ENCODE data around the gene IPO4. TPM values are rescaled to one million over a fixed set of nuclear protein-coding genes. Genes with fewer than 3 reads are reported as not detected.
A peak's percentile ranks its signal among the peaks of the same experiment; 100 is the strongest.

Gene IPO4
- total RNA-seq, 2 donors from 2014 or later: 19.9 to 64.6 TPM

- no peaks in the 10 kb centered on the region for H3K9me3 ChIP-seq
- no peak for TF ChIP-seq CTCF (IDR thresholded peaks at IDR 0.05)
- H3K4me3 ChIP-seq: peak overlapping the region; percentile 95
- H3K27me3 ChIP-seq (replicated peaks; ENCODE audit: insufficient read depth): no peaks in the 10 kb centered on the region
- ATAC-seq (ENCODE audit: insufficient number of reproducible peaks, low FRiP score, low read depth): no peak
- DNase-seq (ENCODE audit: low spot score): no peak
- H3K4me1 ChIP-seq (ENCODE audit: control insufficient read depth in 1 of 2, low read depth in 2 of 2): peaks cover 13 to 31% of the 10 kb centered on the region in 2 donors
- peak overlapping the region; percentile 57 to 84 for H3K27ac ChIP-seq
- H3K36me3 ChIP-seq: peaks cover 13% of the 10 kb centered on the region
Measured at GRCh38 chr14:24136684-24137528, 51.7 kb downstream of the IPO4 start.

GRCh38 chr14:24135834-24136683 is 52.6 kb downstream of the IPO4 start, which contains the start of gene PSME1:
PSME1 (plus strand) TSS chr14:24136194; CDS start chr14:24136263, 69 bp downstream.
- H3K4me3 ChIP-seq: peak within 1 kb of the TSS; percentile 95
- ATAC-seq (ENCODE audit: insufficient number of reproducible peaks, low FRiP score, low read depth) (peak; percentile 83), DNase-seq (ENCODE audit: low spot score) (peak; percentile 81)
- peaks cover 12 to 30% of the 10 kb centered on the region in 2 donors for H3K4me1 ChIP-seq (ENCODE audit: control insufficient read depth in 1 of 2, low read depth in 2 of 2)
- H3K9me3 ChIP-seq: no peaks in the 10 kb centered on the region
- H3K27me3 ChIP-seq (replicated peaks; ENCODE audit: insufficient read depth): no peaks in the 10 kb centered on the region
- no peak for TF ChIP-seq CTCF (IDR thresholded peaks at IDR 0.05)
- H3K36me3 ChIP-seq: peaks cover 13% of the 10 kb centered on the region
- peak within 1 kb of the TSS; percentile 57 to 84 for H3K27ac ChIP-seq

GRCh38 chr14:24135584-24135833 is 53.1 kb downstream of the IPO4 start:
- Histone ChIP-seq H3K4me1 (ENCODE audit: control insufficient read depth in 1 of 2, low read depth in 2 of 2) (peaks cover 12 to 30% of the 10 kb centered on the region in 2 donors), H3K36me3 (peaks cover 13% of the 10 kb centered on the region), H3K27ac (peak overlapping the region; percentile 29 to 84), H3K27me3 (replicated peaks; ENCODE audit: insufficient read depth) (no peaks in the 10 kb centered on the region), H3K9me3 (no peaks in the 10 kb centered on the region), H3K4me3 (peak overlapping the region; percentile 95)
- TF ChIP-seq CTCF (IDR thresholded peaks at IDR 0.05): no peak
- DNase-seq (ENCODE audit: low spot score): no peak
- no peak for ATAC-seq (ENCODE audit: insufficient number of reproducible peaks, low FRiP score, low read depth)

- no peaks in the 10 kb centered on the region for H3K9me3 ChIP-seq
- peaks cover 8 to 19% of the 10 kb centered on the region in 2 donors for H3K4me1 ChIP-seq (ENCODE audit: control insufficient read depth in 1 of 2, low read depth in 2 of 2)
- no peak overlapping the region for H3K27ac ChIP-seq
- no peak for ATAC-seq (ENCODE audit: insufficient number of reproducible peaks, low FRiP score, low read depth)
- no peak for DNase-seq (ENCODE audit: low spot score)
- H3K4me3 ChIP-seq: no peak overlapping the region
- peaks cover 7% of the 10 kb centered on the region for H3K36me3 ChIP-seq
- H3K27me3 ChIP-seq (replicated peaks; ENCODE audit: insufficient read depth): no peaks in the 10 kb centered on the region
- no peak for TF ChIP-seq CTCF (IDR thresholded peaks at IDR 0.05)
Measured at GRCh38 chr14:24133735-24134134, 54.9 kb downstream of the IPO4 start.

- DNase-seq (ENCODE audit: low spot score) (no peak), ATAC-seq (ENCODE audit: insufficient number of reproducible peaks, low FRiP score, low read depth) (no peak)
- Histone ChIP-seq H3K36me3 (no peaks in the 10 kb centered on the region), H3K27me3 (replicated peaks; ENCODE audit: insufficient read depth) (no peaks in the 10 kb centered on the region), H3K27ac (no peak overlapping the region), H3K4me1 (ENCODE audit: control insufficient read depth in 1 of 2, low read depth in 2 of 2) (peaks cover 8 to 19% of the 10 kb centered on the region in 2 donors), H3K4me3 (no peak overlapping the region), H3K9me3 (no peaks in the 10 kb centered on the region)
- TF ChIP-seq CTCF (IDR thresholded peaks at IDR 0.05): no peak
Measured at GRCh38 chr14:24132976-24133375, 55.6 kb downstream of the IPO4 start.

All from thoracic aorta (tissue), 2 donors.